Suprapubic skin (tissue), 4 donors: Measurements from ENCODE around the gene CAPN13.

ENCODE experiments used
- CTCF ChIP-seq, 2 donors: fragments of 200-600 bp in 1 of 2; fragments of 450-650 bp in 1 of 2; sonication (generic) in 1 of 2; IDR thresholded peaks; one replicate each; pipeline ENCODE4 v1.5.1; 2016 to 2019; ENCODE audit warnings: antibody characterized with exemption in 2 of 2, mild to moderate bottlenecking in 1 of 2, moderate library complexity in 1 of 2
- EP300 ChIP-seq: sonication (generic); formaldehyde crosslinking; IDR thresholded peaks from one replicate; pipeline ENCODE4 v1.6.1; 2017; ENCODE audit warnings: antibody characterized with exemption
- POLR2A ChIP-seq, 2 donors: fragments of 450-650 bp; IDR thresholded peaks; one replicate each; pipeline ENCODE4 v1.6.1; 2017; ENCODE audit warnings: antibody characterized with exemption in 2 of 2, mild to moderate bottlenecking in 2 of 2, moderate library complexity in 2 of 2
- POLR2AphosphoS5 ChIP-seq, 3 donors: sonication (generic); formaldehyde crosslinking; IDR thresholded peaks; one replicate each; pipeline ENCODE4 v1.6.1; 2017; ENCODE audit warnings: antibody characterized with exemption in 3 of 3

- TF ChIP-seq CTCF (IDR thresholded peaks at IDR 0.05) (no peak), POLR2AphosphoS5 (IDR thresholded peaks at IDR 0.05) (no peak), POLR2A (IDR thresholded peaks at IDR 0.05) (no peak), EP300 (no peak)
These were observed 90.9 kb downstream of the CAPN13 start for GRCh38 chr2:30716123-30716900.
